ENCODE measurements around the gene SEPHS1.

Gene SEPHS1

GRCh38 chr10:13321576-13321975, 26.5 kb downstream of the SEPHS1 start:
- no peak for TF ChIP-seq GABPA (IDR thresholded peaks at IDR 0.05; ENCODE audit: low read depth)
- TF ChIP-seq REST (IDR thresholded peaks at IDR 0.05; ENCODE audit: insufficient replicate concordance, low read depth) = no peak
- TF ChIP-seq SPI1 (IDR thresholded peaks at IDR 0.05; ENCODE audit: borderline replicate concordance, low read depth) = no peak
- TF ChIP-seq POLR2AphosphoS5 (IDR thresholded peaks at IDR 0.05; ENCODE audit: low read depth) = no peak
- no peak for TF ChIP-seq CTCF (IDR thresholded peaks at IDR 0.05; ENCODE audit: insufficient read depth, low read length)
- H3K4me3 ChIP-seq (replicated peaks; ENCODE audit: insufficient read depth, low read length) = no peak overlapping the region
- no peaks in the 10 kb centered on the region for H3K27me3 ChIP-seq (ENCODE audit: insufficient read depth, poor library complexity, severe bottlenecking)
- DNase-seq (ENCODE audit: low read depth in 1 of 2, low spot score in 1 of 2) = no peak
- H3K27ac ChIP-seq (replicated peaks) = no peak overlapping the region

- Histone ChIP-seq H3K4me3 (replicated peaks; ENCODE audit: insufficient read depth, low read length) (no peak overlapping the region), H3K27me3 (ENCODE audit: insufficient read depth, poor library complexity, severe bottlenecking) (no peaks in the 10 kb centered on the region), H3K27ac (replicated peaks) (no peak overlapping the region)
- no peak for DNase-seq (ENCODE audit: low read depth in 1 of 2, low spot score in 1 of 2)
- no peak for TF ChIP-seq REST (IDR thresholded peaks at IDR 0.05; ENCODE audit: insufficient replicate concordance, low read depth)
- no peak for TF ChIP-seq GABPA (IDR thresholded peaks at IDR 0.05; ENCODE audit: low read depth)
- no peak for TF ChIP-seq CTCF (IDR thresholded peaks at IDR 0.05; ENCODE audit: insufficient read depth, low read length)
- TF ChIP-seq POLR2AphosphoS5 (IDR thresholded peaks at IDR 0.05; ENCODE audit: low read depth) = no peak
Measured at GRCh38 chr10:13319166-13319565, 28.9 kb downstream of the SEPHS1 start.

- Histone ChIP-seq H3K4me3 (replicated peaks; ENCODE audit: insufficient read depth, low read length) (no peak overlapping the region), H3K27me3 (ENCODE audit: insufficient read depth, poor library complexity, severe bottlenecking) (no peaks in the 10 kb centered on the region), H3K27ac (replicated peaks) (no peak overlapping the region)
- TF ChIP-seq CTCF (IDR thresholded peaks at IDR 0.05; ENCODE audit: insufficient read depth, low read length) (no peak), GABPA (IDR thresholded peaks at IDR 0.05; ENCODE audit: low read depth) (no peak)
- no peak for DNase-seq (ENCODE audit: low read depth in 1 of 2, low spot score in 1 of 2)
Measured at GRCh38 chr10:13317474-13317873, 30.6 kb downstream of the SEPHS1 start.

- H3K27me3 ChIP-seq (ENCODE audit: insufficient read depth, poor library complexity, severe bottlenecking) = no peaks in the 10 kb centered on the region
- H3K4me3 ChIP-seq (replicated peaks; ENCODE audit: insufficient read depth, low read length) = no peak overlapping the region
- TF ChIP-seq SPI1 (IDR thresholded peaks at IDR 0.05; ENCODE audit: borderline replicate concordance, low read depth) (no peak), REST (IDR thresholded peaks at IDR 0.05; ENCODE audit: insufficient replicate concordance, low read depth) (no peak), CTCF (IDR thresholded peaks at IDR 0.05; ENCODE audit: insufficient read depth, low read length) (no peak), POLR2AphosphoS5 (IDR thresholded peaks at IDR 0.05; ENCODE audit: low read depth) (no peak)
- DNase-seq (ENCODE audit: low read depth in 1 of 2, low spot score in 1 of 2) = no peak
- no peak overlapping the region for H3K27ac ChIP-seq (replicated peaks)
Measured at GRCh38 chr10:13316635-13317311, 31.3 kb downstream of the SEPHS1 start.

Measured in HL-60 (cell line).